GM12872 (cell line): ENCODE results near the gene RGS6.

Experiments
- CTCF ChIP-seq: IDR thresholded peaks from 3 replicates; pipeline ENCODE4 v1.5.1; 2011; ENCODE audit warnings: low read depth, mild to moderate bottlenecking, low read length, moderate library complexity; ENCODE audit not compliant: insufficient read depth

RGS6 gene

GRCh38 chr14:72341686-72342085 is 409.5 kb downstream of the RGS6 start:
- no peak for TF ChIP-seq CTCF

GRCh38 chr14:72347118-72347517 is 414.9 kb downstream of the RGS6 start:
- TF ChIP-seq CTCF: no peak

- no peak for TF ChIP-seq CTCF
Observed at GRCh38 chr14:72350215-72350614, 418.0 kb downstream of the RGS6 start.

- TF ChIP-seq CTCF: no peak
Observed at GRCh38 chr14:72352012-72352411, 419.8 kb downstream of the RGS6 start.

- TF ChIP-seq CTCF: no peak
Observed at GRCh38 chr14:72366619-72367018, 434.4 kb downstream of the RGS6 start.

- TF ChIP-seq CTCF: no peak
Observed at GRCh38 chr14:72369106-72369505, 436.9 kb downstream of the RGS6 start.

- TF ChIP-seq CTCF: no peak
Observed at GRCh38 chr14:72377016-72377415, 444.8 kb downstream of the RGS6 start.

- no peak for TF ChIP-seq CTCF
Observed at GRCh38 chr14:72380456-72380855, 448.2 kb downstream of the RGS6 start.
